ENCODE measurements around the gene SDC4.
A peak's percentile ranks its signal among the peaks of the same experiment; 100 is the strongest.

Gene SDC4

GRCh38 chr20:45387274-45387673 lies 39.0 kb upstream of the SDC4 start:
- no peak for TF ChIP-seq CTCF (IDR thresholded peaks at IDR 0.05; ENCODE audit: low read depth, low read length)
- DNase-seq (ENCODE audit: low read depth in 2 of 2), result no peak
- no peak overlapping the region for H3K4me3 ChIP-seq (replicated peaks in 1 of 2; ENCODE audit: low read depth in 2 of 2, low read length in 2 of 2)

- no peak for TF ChIP-seq CTCF (IDR thresholded peaks at IDR 0.05; ENCODE audit: low read depth, low read length)
Observed at GRCh38 chr20:45378191-45378590, 30.0 kb upstream of the SDC4 start, which contains the start of gene TP53TG5. TP53TG5 (minus strand) TSS chr20:45378325; CDS start chr20:45378236, 89 bp downstream.

GRCh38 chr20:45377269-45377668 lies 29.0 kb upstream of the SDC4 start:
- no peak for TF ChIP-seq CTCF (IDR thresholded peaks at IDR 0.05; ENCODE audit: low read depth, low read length)
- DNase-seq (ENCODE audit: low read depth in 2 of 2), result no peak

More at GRCh38 chr20:45378191-45378590, 30.0 kb upstream of the SDC4 start, which contains the start of gene TP53TG5:
- H3K4me3 ChIP-seq (replicated peaks in 1 of 2; ENCODE audit: low read depth in 2 of 2, low read length in 2 of 2), result no peak within 1 kb of the TSS
- DNase-seq (ENCODE audit: low read depth in 2 of 2), result no peak

GRCh38 chr20:45374966-45375365 lies 26.7 kb upstream of the SDC4 start:
- TF ChIP-seq CTCF (IDR thresholded peaks at IDR 0.05; ENCODE audit: low read depth, low read length), result no peak
- H3K4me3 ChIP-seq (replicated peaks in 1 of 2; ENCODE audit: low read depth in 2 of 2, low read length in 2 of 2), result no peak overlapping the region
- DNase-seq (ENCODE audit: low read depth in 2 of 2), result no peak

More at GRCh38 chr20:45377269-45377668, 29.0 kb upstream of the SDC4 start:
- no peak overlapping the region for H3K4me3 ChIP-seq (replicated peaks in 1 of 2; ENCODE audit: low read depth in 2 of 2, low read length in 2 of 2)

GRCh38 chr20:45374101-45374467 lies 25.9 kb upstream of the SDC4 start:
- peak overlapping the region in 1 of 2 donors; percentile 46 for H3K4me3 ChIP-seq (replicated peaks in 1 of 2; ENCODE audit: low read depth in 2 of 2, low read length in 2 of 2)
- TF ChIP-seq CTCF (IDR thresholded peaks at IDR 0.05; ENCODE audit: low read depth, low read length), result no peak
- no peak for DNase-seq (ENCODE audit: low read depth in 2 of 2)

- peak; percentile 88 for TF ChIP-seq CTCF (IDR thresholded peaks at IDR 0.05; ENCODE audit: low read depth, low read length)
- DNase-seq (ENCODE audit: low read depth in 2 of 2), result peak; percentile 85 to 86
- H3K4me3 ChIP-seq (replicated peaks in 1 of 2; ENCODE audit: low read depth in 2 of 2, low read length in 2 of 2), result peak overlapping the region; percentile 35 to 46
Observed at GRCh38 chr20:45373353-45374100, 25.3 kb upstream of the SDC4 start.
